Measurements from ENCODE around the gene SLC15A5.
A peak's percentile ranks its signal among the peaks of the same experiment; 100 is the strongest.

Gene SLC15A5

DNA sequence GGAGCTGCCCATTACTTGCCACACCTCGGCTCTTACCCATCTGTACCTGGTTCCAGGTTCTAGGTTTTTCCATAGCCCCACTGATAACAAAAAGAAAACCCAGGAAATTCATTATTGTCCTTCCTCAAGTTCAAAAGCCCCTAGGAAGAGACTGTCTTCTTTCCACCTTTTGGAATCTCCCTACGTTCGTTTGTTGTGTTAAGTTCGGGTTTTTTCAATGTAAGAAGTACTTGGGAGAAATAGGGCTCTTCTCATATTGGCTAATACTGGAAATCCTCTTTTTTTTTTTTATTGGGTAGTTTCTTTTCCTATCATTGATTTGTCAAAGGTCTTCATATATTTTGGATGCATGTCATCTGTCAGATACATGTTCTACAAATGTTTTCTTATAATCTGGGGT, 17.3 kb downstream of the SLC15A5 start:
- no peak for DNase-seq

DNA sequence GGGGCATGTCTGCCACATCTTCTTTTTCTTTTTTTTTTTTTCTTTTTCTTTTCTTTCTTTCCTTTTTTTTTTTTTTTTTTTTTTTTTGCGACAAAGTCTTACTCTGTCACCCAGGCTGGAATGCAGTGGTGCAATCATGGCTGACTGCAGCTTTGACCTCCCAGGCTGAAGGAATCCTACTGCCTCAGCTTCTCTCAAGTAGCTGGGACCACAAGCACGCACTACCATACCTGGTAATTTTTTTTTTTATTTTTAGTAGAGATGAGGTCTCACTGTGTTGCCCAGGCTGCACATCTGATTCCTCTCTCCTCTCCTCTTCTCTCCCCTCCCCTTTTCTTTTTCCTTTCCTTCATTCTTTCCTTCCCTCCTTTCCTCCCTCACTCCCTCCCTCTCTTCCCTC, 18.5 kb downstream of the SLC15A5 start:
- DNase-seq, result no peak

DNA sequence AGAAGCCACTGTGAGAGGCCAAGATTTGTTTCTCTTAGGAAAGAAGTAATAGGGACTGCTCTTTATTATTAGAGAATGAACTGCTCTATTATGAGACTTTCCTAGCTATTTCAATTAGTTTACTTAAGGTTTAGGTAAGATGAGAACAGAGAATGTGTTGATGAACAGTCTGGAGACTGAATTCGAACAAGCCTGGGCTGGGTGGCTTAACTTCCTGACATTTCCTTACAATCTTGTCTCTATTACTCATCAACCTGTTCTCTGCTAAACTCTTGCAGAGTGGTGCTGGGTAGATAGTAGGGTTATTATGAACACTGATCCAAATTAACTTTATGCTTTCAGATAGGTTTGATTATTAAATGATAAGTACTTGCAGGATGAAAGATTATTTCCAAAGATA, 31.2 kb downstream of the SLC15A5 start:
- no peak for DNase-seq

DNA sequence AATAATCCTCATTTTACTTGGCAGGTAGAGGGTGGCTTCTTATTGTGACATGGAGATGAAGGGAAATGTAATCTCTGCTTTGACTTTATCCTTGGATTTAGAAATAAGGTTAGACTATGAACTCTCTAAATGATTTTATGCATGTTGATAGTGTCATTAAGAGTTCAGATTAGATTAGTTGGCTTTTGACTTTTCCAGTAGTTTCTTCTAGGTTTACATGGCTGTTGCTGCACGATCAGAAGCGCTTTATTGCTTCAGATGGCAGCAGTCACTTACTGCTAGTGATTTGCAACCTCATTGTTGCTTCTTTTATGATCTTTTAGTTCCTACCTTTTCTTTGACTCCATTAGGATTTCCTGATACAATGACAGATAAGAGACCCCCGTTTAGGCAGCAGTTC, 32.3 kb downstream of the SLC15A5 start:
- DNase-seq, result no peak

DNA sequence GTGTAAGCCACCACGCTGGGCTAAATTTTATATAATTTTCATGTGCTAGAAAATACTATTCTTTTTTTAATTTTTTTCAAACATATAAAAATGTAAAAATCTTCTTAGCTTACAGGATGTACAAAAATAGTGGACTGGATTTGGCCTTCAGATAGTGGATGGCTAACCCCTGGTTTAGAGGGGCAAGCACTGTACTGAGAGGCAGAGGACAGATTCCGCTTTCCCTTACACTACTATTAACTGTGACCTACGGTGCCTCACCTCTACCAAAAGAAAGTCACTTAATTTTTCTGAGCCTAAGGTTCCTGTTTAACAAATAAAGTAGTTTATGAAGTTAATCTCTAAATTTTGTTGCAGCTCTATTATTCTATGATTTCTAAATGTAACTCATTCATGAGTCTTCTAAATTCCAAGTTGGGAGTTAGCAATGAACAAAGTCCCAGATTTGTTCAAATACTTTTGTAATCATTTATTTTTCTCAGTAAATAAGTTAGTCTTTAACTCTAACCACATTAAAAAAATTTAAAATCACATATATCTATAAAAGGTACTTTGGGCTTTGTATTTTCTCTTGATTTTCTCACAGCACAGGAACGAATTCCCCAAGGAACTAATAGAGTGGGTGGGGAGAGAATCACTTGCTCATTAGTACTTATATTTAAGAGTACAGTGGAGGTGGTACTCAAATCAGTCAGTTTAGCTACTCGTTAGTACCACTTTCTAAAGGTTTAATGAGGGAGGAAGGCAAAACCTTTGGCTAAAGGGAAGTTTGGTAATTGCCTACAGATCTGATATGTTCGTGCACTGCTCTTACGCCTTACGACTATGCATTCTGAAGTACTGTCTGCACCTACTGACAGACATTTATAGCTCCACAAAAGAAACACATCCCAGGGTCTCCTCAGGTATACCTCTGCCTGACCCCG, 33.7 kb downstream of the SLC15A5 start:
- no peak for DNase-seq

GRCh38 chr12:16241346-16241745, 36.1 kb downstream of the SLC15A5 start:
- no peak for DNase-seq

GRCh38 chr12:16238661-16239060, 38.8 kb downstream of the SLC15A5 start:
- DNase-seq, result no peak

DNA sequence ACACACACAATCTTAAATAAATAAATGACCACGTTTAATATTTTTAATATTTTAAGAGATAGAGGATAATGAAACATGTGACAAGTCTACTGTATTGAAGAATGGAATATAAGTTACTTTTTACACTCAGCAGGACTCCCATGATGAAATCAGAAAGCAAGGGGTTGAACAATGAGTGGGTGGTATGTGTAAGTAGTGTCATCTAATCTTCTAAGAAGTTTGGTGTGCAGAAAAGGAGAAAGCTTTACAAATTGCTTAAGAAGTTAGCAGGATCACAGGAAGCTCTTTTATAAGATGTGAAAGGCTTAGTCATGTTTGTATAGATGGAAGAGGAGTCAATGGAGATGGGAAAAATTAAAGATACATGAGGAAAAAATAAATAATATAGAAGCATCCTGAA, 47.8 kb downstream of the SLC15A5 start:
- no peak for DNase-seq

- no peak for DNase-seq
These were observed 49.4 kb downstream of the SLC15A5 start for GRCh38 chr12:16228067-16228466.

GRCh38 chr12:16225692-16226091, 51.8 kb downstream of the SLC15A5 start:
- DNase-seq, result no peak

DNA sequence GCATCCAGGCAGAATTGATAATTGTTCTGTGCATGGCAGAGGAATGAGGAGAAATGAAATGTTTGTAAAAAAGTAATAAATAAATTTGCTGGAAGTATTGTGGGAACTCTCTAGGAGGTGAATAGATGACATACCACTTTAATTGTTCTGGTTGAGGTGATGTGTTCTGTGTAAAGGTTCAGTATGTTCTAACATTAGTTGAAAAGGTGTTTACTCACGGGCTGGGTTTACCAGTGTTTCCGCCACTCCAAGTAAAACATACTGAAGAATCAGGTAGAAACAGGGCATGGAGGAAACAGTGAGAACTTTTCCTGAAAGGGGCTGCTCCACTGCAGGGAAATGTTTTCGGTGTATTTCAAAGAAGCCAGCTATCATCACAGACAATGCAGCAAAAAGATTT, 53.3 kb downstream of the SLC15A5 start:
- DNase-seq, result no peak

DNA sequence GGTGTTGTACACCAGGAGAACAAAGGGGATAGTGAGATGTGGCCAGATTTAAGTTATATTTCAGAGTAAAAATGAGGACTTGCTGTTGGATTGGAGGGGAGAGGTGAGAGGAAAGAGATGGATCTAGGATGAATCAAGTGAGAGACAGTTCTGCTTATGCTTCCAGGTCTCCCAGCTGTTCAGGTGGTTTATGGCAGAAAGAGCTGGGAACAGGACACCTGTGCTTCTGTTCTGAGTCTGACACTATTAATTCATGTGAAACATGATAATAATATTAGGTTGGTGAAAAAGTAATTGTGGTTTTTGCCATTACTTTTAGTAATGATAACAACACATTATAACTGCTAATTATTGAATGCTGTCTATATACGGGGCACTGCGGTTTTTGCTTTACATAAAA, 55.7 kb downstream of the SLC15A5 start:
- DNase-seq, result no peak

DNA sequence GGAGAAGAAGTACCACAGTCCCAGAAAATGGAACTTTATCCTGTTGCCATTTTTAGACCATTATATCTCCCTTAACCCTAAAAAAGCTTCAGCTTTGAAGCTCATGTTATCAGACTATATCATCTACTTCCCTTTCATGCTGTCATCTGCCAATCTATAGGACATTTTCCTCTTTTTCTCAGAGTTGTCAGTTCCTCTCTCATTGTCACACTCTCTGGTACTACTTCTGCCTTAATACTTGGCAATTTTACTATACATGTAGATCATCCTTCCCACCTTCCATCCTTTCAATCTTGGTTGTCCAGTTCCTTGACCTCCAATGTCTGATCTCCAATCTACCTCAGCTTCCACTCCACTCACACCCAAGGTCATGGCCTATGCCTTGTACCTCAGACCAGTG, 57.4 kb downstream of the SLC15A5 start:
- no peak for DNase-seq

- DNase-seq, result no peak
These were observed 58.3 kb downstream of the SLC15A5 start for GRCh38 chr12:16218934-16219751.

DNA sequence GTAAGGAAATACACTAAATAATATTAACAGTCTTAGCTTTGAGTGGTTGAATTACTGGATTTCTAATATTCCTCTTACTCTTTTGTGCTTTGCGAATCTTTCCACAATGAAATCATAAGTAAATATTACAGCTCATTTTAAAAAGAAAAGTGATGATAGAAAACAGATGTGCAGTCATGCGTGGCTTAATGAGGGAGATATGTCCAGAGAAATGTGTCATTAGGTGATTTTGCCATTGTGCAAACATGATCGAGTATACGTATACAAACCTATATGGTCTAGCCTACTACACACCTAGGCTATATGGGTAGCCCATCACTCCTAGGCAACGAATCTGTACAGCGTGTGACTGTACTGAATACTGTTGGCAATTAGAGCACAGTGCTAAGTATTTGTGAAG, 59.3 kb downstream of the SLC15A5 start:
- DNase-seq, result no peak

- no peak for DNase-seq
These were observed 65.8 kb downstream of the SLC15A5 start for GRCh38 chr12:16211731-16212130.

DNA sequence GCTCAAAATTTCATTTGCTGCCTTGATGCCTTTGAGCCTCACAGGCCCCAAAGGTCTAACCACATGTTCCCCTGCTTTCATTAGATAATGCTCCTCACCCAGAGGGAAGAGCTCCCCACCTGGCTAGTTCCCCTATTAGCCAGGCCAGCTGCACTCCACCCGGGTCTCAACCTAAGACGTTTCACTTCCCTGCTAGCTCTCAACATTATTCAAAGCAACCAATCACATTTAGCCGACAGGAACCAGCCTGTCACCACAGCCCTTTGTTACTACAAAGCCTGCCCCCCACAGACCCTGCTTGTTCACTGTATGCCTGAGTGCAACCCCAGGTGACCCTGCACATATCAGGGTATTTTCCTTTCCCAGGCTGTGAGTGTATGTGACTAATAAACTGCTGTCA, 78.6 kb downstream of the SLC15A5 start:
- no peak for DNase-seq

- DNase-seq, result no peak
These were observed 79.9 kb downstream of the SLC15A5 start for GRCh38 chr12:16197600-16197999.

- DNase-seq, result peak; percentile 4
These were observed 87.6 kb downstream of the SLC15A5 start for GRCh38 chr12:16189849-16190248.

DNA sequence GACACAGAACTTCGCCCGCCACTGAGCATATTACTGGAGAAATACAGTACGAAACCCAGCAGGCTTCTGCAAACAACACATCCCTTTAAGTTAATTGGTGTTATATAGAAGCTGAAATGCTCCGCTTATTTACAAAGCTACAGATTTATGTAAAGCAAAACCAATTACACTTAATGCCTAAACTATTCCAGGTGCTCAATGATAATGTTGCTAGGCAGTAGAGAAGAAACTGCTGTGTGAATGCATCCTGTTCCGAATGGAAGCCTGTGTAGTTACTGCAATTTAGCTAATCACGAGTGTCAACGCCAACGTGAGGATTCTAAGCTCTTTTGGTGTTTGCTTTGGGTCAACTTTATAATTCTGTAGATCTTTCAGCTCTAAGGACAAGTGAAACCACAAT, 89.8 kb downstream of the SLC15A5 start:
- DNase-seq, result no peak

- no peak for DNase-seq
These were observed 92.8 kb downstream of the SLC15A5 start for GRCh38 chr12:16184681-16185080.

DNA sequence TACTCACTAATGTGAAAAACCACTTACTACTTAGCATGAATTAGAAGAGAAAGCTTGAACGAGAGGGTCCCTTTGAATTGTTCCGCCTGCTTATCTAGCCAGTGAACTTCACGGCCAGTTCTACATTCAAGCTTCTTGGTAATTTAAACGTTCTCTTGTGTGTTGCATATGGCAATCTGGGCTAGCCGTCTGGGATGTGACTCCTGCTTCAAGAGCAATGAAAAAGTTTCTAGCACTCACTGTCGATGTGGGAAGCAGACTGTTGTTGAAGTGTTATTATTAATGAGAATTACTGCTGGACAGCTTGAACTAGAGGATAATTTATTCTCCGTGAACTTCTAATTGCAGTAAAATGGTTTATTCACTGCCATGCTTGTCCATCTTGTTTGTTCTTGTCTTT, 93.9 kb downstream of the SLC15A5 start:
- no peak for DNase-seq

- DNase-seq, result no peak
These were observed 101.6 kb downstream of the SLC15A5 start for GRCh38 chr12:16175840-16176239.

DNA sequence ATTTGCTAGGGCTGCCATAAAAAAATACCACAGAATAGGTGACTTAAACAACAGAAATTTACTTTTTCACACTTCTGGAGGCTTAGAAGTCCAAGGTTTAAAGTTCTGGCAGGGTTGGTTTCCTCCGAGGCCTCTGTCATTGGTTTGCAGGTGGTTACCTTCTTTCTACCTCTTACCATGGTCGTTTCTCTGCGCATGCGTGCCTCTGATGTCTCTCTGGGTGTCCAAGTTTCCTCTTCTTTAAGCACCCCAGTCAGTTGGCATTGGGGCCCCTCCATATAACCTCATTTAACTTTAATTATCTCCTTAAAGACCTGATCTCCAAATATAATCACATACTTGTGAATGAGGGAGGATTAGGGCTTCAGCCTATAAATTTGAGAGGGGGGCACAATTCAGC, 103.2 kb downstream of the SLC15A5 start:
- no peak for DNase-seq
